Ascending aorta (tissue), 2 donors: ENCODE data around the gene CHIA. TPM values are rescaled to one million over a fixed set of nuclear protein-coding genes. Genes with fewer than 3 reads are reported as not detected.
"Not testable (repeated sequence)": the region's sequence is repeated elsewhere in the genome, so short reads cannot be mapped to it uniquely, and the experiment has no call there.

Source experiments
- DNase-seq, 2 donors: peaks; one replicate each; pipeline ENCODE4 v3.0.0-alpha.2; 2019; ENCODE audit warnings: low spot score in 2 of 2
- H3K27ac ChIP-seq, 2 donors: fragments of 200-600 bp; sonication (generic); one replicate each; pipeline ENCODE4 v1.5.1; 2016 to 2017; ENCODE audit warnings: mild to moderate bottlenecking in 1 of 2
- H3K27me3 ChIP-seq: fragments of 200-600 bp; sonication (generic); one replicate; pipeline ENCODE4 v1.5.1; 2017
- H3K36me3 ChIP-seq, 2 donors: fragments of 200-600 bp; sonication (generic); one replicate each; pipeline ENCODE4 v1.5.1; 2016
- H3K4me1 ChIP-seq, 2 donors: fragments of 200-600 bp; sonication (generic); one replicate each; pipeline ENCODE4 v1.5.1; 2016 to 2017; ENCODE audit warnings: mild to moderate bottlenecking in 1 of 2
- H3K4me3 ChIP-seq, 2 donors: fragments of 200-600 bp; sonication (generic); one replicate each; pipeline ENCODE4 v1.5.1; 2016 to 2017; ENCODE audit warnings: mild to moderate bottlenecking in 1 of 2
- H3K9me3 ChIP-seq, 2 donors: fragments of 200-600 bp; sonication (generic); one replicate each; pipeline ENCODE4 v1.5.1; 2016
- intact Hi-C: fragments of 100-400 bp; cut with DNase I; formaldehyde crosslinking; loops from one replicate; pipeline ENCODE4 v1.15.1; 2023
- total RNA-seq: library from RNA; depleted of rRNA; stranded (reverse); fragments of >200 nt; gene quantifications from one replicate; pipeline ENCODE4 v1.1.0, GENCODE V29; 2016
- TF ChIP-seq, protein P1 (sequence below), 3 experiments: fragments of 200-600 bp in 2 of 3; fragments of 450-650 bp in 1 of 3; sonication (generic) in 2 of 3; IDR thresholded peaks; one replicate each; pipeline ENCODE4 v1.5.1; 2016 to 2019; ENCODE audit warnings: antibody characterized with exemption in 3 of 3, mild to moderate bottlenecking in 1 of 3, moderate library complexity in 1 of 3

CHIA gene
- total RNA-seq, 1 donor from 2014 or later, result not detected

DNA sequence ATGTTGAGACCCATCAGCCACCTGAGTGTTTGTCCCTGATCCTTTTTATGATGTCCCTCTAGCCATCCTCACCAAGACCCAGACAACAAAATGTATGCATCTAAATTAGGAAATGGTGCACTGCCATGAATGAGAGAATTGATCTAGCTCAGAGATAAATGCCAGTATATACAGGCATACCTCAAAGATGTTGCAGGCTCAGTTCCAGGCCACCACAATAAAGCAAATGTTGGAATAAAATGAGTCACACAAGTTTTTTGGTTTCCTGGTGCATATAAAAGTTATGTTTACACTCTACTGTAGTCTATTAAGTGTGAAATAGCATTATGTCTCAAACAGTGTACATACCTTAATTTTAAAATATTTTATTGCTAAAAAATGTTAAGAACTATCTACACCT is 63.9 kb downstream of the CHIA start:
- TF ChIP-seq, protein P1, sequence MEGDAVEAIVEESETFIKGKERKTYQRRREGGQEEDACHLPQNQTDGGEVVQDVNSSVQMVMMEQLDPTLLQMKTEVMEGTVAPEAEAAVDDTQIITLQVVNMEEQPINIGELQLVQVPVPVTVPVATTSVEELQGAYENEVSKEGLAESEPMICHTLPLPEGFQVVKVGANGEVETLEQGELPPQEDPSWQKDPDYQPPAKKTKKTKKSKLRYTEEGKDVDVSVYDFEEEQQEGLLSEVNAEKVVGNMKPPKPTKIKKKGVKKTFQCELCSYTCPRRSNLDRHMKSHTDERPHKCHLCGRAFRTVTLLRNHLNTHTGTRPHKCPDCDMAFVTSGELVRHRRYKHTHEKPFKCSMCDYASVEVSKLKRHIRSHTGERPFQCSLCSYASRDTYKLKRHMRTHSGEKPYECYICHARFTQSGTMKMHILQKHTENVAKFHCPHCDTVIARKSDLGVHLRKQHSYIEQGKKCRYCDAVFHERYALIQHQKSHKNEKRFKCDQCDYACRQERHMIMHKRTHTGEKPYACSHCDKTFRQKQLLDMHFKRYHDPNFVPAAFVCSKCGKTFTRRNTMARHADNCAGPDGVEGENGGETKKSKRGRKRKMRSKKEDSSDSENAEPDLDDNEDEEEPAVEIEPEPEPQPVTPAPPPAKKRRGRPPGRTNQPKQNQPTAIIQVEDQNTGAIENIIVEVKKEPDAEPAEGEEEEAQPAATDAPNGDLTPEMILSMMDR (IDR thresholded peaks at IDR 0.05), result no peak
- no peak overlapping the region for H3K27ac ChIP-seq
- intact Hi-C loops, result no loop called here

DNA sequence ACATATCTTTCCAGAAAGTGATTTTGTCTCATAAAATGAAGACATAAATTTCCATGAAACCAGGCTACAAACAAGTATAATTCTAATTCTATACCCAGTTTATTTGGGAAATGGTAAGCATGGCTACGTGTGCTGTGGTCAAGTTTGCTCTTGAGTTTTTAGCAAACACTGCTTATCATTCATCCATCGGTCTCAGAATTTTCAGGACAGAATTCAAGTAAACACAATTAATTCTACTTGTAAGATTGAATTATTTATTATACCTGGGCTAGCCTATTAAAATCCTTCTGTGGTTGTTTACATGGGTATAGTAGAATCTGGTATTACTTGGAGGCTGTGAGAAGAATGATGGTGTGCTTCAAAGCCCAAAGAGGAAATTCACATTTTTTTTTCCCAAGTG is 68.3 kb downstream of the CHIA start:
- Histone ChIP-seq H3K4me1 (no peaks in the 10 kb centered on the region), H3K9me3 (no peaks in the 10 kb centered on the region), H3K27me3 (no peaks in the 10 kb centered on the region), H3K36me3 (no peaks in the 10 kb centered on the region), H3K4me3 (no peak overlapping the region), H3K27ac (no peak overlapping the region)
- no peak for DNase-seq
- TF ChIP-seq, protein P1 (IDR thresholded peaks at IDR 0.05), result no peak
- intact Hi-C loops, result no loop called here

More for the DNA sequence above, 63.9 kb downstream of the CHIA start:
- Histone ChIP-seq H3K4me1 (no peaks in the 10 kb centered on the region), H3K36me3 (no peaks in the 10 kb centered on the region), H3K27me3 (no peaks in the 10 kb centered on the region), H3K9me3 (no peaks in the 10 kb centered on the region), H3K4me3 (no peak overlapping the region)
- no peak for DNase-seq

DNA sequence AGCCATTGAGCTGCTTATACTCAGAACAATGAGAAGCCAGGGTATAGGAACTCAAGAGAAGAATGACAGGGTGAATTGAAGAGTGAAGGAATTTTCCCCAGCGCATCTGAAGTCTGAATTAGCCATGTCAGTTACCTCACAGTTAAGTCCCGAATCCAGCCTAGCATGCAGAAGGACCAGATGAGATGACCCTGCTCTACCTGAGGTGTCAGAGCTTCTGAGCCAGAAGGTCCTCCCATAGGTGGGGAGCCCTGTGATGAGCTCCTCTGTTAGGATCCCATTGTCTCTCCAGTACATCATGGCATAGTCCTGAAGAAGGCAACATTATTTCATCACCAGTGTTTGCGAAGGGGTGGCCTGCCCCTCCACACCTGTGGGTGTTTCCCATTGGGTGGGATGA is 68.7 kb downstream of the CHIA start:
- intact Hi-C loops, result no loop called here
- Histone ChIP-seq H3K9me3 (no peaks in the 10 kb centered on the region), H3K4me1 (no peaks in the 10 kb centered on the region), H3K27me3 (no peaks in the 10 kb centered on the region), H3K4me3 (no peak overlapping the region), H3K36me3 (no peaks in the 10 kb centered on the region), H3K27ac (no peak overlapping the region)
- TF ChIP-seq, protein P1 (IDR thresholded peaks at IDR 0.05), result no peak
- DNase-seq, result no peak

DNA sequence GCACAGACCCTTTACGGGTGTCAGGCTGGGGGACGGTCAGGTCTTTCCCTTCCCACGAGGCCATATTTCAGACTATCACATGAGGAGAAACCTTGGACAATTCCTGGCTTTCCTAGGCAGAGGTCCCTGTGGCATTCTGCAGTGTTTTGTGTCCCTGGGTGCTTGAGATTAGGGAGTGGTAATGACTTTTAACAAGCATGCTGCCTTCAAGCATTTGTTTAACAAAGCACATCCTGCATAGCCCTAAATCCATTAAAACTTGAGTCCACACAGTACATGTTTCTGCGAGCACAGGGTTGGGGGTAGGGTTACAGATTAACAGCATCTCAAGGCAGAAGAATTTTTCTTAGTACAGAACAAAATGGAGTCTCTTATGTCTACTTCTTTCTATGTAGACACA is 69.6 kb downstream of the CHIA start:
- intact Hi-C loops, DNase-seq, H3K9me3 ChIP-seq, H3K4me1 ChIP-seq, H3K27ac ChIP-seq, H3K36me3 ChIP-seq, H3K4me3 ChIP-seq, H3K27me3 ChIP-seq: not testable (repeated sequence)

- Histone ChIP-seq H3K4me1 (no peaks in the 10 kb centered on the region), H3K27me3 (no peaks in the 10 kb centered on the region), H3K36me3 (no peaks in the 10 kb centered on the region), H3K27ac (no peak overlapping the region), H3K9me3 (no peaks in the 10 kb centered on the region), H3K4me3 (no peak overlapping the region)
- DNase-seq, result no peak
- TF ChIP-seq, protein P1 (IDR thresholded peaks at IDR 0.05), result no peak
- intact Hi-C loops, result no loop called here
Measured at GRCh38 chr1:111361761-111362160, 71.1 kb downstream of the CHIA start.

DNA sequence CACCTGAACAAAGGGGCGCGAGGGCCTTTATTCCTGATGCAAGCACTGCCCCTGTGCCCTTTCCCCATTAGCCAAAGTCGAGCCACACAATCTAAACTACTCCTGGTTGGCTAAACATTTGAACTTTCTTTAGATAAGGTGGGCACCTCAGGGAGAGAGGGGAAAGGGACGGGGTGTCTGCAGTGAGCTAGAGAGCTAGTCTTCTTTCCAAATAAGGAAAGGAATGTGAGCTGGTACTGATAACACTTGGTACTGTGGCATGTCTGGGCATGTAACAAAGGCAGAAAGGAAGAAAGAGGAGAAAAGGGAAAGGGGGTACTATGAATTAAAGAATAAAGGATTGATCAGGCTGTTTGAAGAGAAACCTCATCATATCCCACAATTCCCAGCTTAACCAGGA is 74.0 kb downstream of the CHIA start:
- H3K4me1 ChIP-seq, result no peaks in the 10 kb centered on the region
- H3K36me3 ChIP-seq, result no peaks in the 10 kb centered on the region
- H3K27ac ChIP-seq, result no peak overlapping the region
- intact Hi-C loops, result no loop called here
- H3K9me3 ChIP-seq, result no peaks in the 10 kb centered on the region
- no peaks in the 10 kb centered on the region for H3K27me3 ChIP-seq
- DNase-seq, result no peak
- TF ChIP-seq, protein P1 (IDR thresholded peaks at IDR 0.05), result no peak
- H3K4me3 ChIP-seq, result no peak overlapping the region
